B cell (primary cell): ENCODE results near the gene SLC44A1.

Experiments used
- EZH2 ChIP-seq: IDR thresholded peaks from 2 replicates; pipeline ENCODE4 v1.6.1; 2012; ENCODE audit warnings: borderline replicate concordance, low read depth, mild to moderate bottlenecking, moderate library complexity, low read length; ENCODE audit not compliant: insufficient read depth, poor library complexity, severe bottlenecking
- TF ChIP-seq, protein P1 (sequence below): fragments of 200-600 bp; IDR thresholded peaks from one replicate; pipeline ENCODE4 v1.8.0; 2022; ENCODE audit warnings: antibody characterized with exemption, mild to moderate bottlenecking

DNA sequence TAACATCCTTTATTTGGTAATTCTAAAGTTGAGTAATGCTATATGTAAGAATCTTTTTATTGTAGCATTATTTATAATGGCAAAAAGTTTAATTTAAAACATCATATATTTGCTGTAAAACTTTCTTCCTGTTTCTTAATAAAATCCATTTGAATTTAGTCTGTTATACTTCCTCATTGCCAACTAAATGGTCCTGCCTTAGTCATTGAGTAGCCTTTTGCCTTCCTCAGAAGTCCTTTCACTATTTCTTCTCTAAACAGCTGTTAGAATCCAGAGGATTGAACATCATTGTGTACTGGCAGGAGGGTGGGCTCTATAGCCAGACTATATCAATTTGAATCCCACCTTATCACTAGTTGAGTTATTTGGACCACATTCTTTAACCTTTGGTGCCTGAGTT is 11.0 kb downstream of the SLC44A1 start:
- TF ChIP-seq, protein P1, sequence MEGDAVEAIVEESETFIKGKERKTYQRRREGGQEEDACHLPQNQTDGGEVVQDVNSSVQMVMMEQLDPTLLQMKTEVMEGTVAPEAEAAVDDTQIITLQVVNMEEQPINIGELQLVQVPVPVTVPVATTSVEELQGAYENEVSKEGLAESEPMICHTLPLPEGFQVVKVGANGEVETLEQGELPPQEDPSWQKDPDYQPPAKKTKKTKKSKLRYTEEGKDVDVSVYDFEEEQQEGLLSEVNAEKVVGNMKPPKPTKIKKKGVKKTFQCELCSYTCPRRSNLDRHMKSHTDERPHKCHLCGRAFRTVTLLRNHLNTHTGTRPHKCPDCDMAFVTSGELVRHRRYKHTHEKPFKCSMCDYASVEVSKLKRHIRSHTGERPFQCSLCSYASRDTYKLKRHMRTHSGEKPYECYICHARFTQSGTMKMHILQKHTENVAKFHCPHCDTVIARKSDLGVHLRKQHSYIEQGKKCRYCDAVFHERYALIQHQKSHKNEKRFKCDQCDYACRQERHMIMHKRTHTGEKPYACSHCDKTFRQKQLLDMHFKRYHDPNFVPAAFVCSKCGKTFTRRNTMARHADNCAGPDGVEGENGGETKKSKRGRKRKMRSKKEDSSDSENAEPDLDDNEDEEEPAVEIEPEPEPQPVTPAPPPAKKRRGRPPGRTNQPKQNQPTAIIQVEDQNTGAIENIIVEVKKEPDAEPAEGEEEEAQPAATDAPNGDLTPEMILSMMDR, result no peak
- no peak for TF ChIP-seq EZH2
